CD4-positive, alpha-beta T cell (primary cell): ENCODE measurements around the gene UBE2U. TPM values are rescaled to one million over a fixed set of nuclear protein-coding genes. Genes with fewer than 3 reads are reported as not detected.

Source experiments
- ATAC-seq: fragments of 200-7000 bp; cut with Tn5 transposase; one replicate; pipeline ENCODE4 v1.10.0; 2022; ENCODE audit warnings: mild to moderate bottlenecking; ENCODE audit not compliant: poor library complexity
- CTCF ChIA-PET: fragments of 350-600 bp; sonication (Branson Sonifier 250); formaldehyde crosslinking; loops from one replicate; lab custom pipeline; 2021; ENCODE audit warnings: antibody characterized with exemption, inconsistent platforms; lab: Charles Lee
- POLR2A ChIA-PET: fragments of 350-600 bp; sonication (Branson Sonifier 250); formaldehyde crosslinking; loops from one replicate; lab custom pipeline; 2021; ENCODE audit warnings: antibody characterized with exemption, inconsistent platforms; lab: Charles Lee
- DNase-seq, 14 experiments: peaks; one replicate each; pipeline ENCODE4 v3.0.0-alpha.2; 2013 to 2020; ENCODE audit warnings: mixed read lengths in 2 of 14
- H3K27ac ChIP-seq, 2 donors: one replicate each; pipeline versions ENCODE4 v1.5.1 to v1.7.0; 2013; ENCODE audit warnings: low read length in 2 of 2, low read depth in 1 of 2, mild to moderate bottlenecking in 1 of 2
- H3K27me3 ChIP-seq, 2 experiments: 1 replicate in 1 of 2; 2 replicates in 1 of 2; pipeline versions ENCODE4 v1.6.1 to v1.7.0; 2013; ENCODE audit warnings: low read length in 2 of 2, control low read depth in 1 of 2, mild to moderate bottlenecking in 1 of 2, moderate library complexity in 1 of 2; ENCODE audit not compliant: insufficient read depth in 2 of 2, control insufficient read depth in 1 of 2
- H3K36me3 ChIP-seq: one replicate; pipeline ENCODE4 v1.6.1; 2013; ENCODE audit warnings: low read length, control low read depth; ENCODE audit not compliant: insufficient read depth
- H3K4me1 ChIP-seq: one replicate; pipeline ENCODE4 v1.6.1; 2013; ENCODE audit warnings: low read length, control low read depth; ENCODE audit not compliant: insufficient read depth
- H3K4me3 ChIP-seq: one replicate; pipeline ENCODE4 v1.5.1; 2013; ENCODE audit warnings: mild to moderate bottlenecking, low read length, moderate library complexity
- H3K9me3 ChIP-seq, 2 experiments: 1 replicate in 1 of 2; 2 replicates in 1 of 2; pipeline versions ENCODE4 v1.6.1 to v1.7.0; 2013; ENCODE audit warnings: low read length in 2 of 2, mild to moderate bottlenecking in 2 of 2, control low read depth in 1 of 2, moderate library complexity in 1 of 2; ENCODE audit not compliant: control insufficient read depth in 1 of 2, insufficient read depth in 1 of 2
- H3K27ac Mint-ChIP-seq: one replicate; pipeline ENCODE4 v1.8.0; 2020; ENCODE audit warnings: mixed read lengths
- H3K27me3 Mint-ChIP-seq: one replicate; pipeline ENCODE4 v1.8.0; 2021; ENCODE audit warnings: mixed read lengths
- H3K36me3 Mint-ChIP-seq: one replicate; pipeline ENCODE4 v1.8.0; 2021; ENCODE audit warnings: low read depth, mixed read lengths
- H3K4me1 Mint-ChIP-seq: one replicate; pipeline ENCODE4 v1.8.0; 2021; ENCODE audit warnings: low read depth, mixed read lengths
- H3K4me3 Mint-ChIP-seq: one replicate; pipeline ENCODE4 v1.8.0; 2020; ENCODE audit warnings: mild to moderate bottlenecking, mixed read lengths
- H3K9me3 Mint-ChIP-seq: one replicate; pipeline ENCODE4 v1.8.0; 2020; ENCODE audit warnings: mixed read lengths
- CTCF ChIP-seq: fragments of 200-600 bp; IDR thresholded peaks from one replicate; pipeline ENCODE4 v1.8.0; 2022; ENCODE audit warnings: antibody characterized with exemption, mild to moderate bottlenecking
- intact Hi-C, 2 experiments: fragments of 100-400 bp; cut with DNase I in 1 of 2; cut with micrococcal nuclease in 1 of 2; formaldehyde crosslinking; loops; one replicate each; pipeline versions ENCODE4 v1.15.1 to v1.9.0; 2023 to 2025; cut with DNase I, micrococcal nuclease
- total RNA-seq, 174 experiments: library from RNA in 2 of 174; stranded (reverse) in 2 of 174; gene quantifications; one replicate each; pipeline ENCODE4 v1.2.3 and lab custom pipeline; 2021 to 2026

UBE2U gene
- total RNA-seq, 2 experiments from 2014 or later: not detected

GRCh38 chr1:64199154-64199553 lies 4.3 kb upstream of the UBE2U start:
- no peak for ATAC-seq
- POLR2A ChIA-PET: no interaction called here
- CTCF ChIA-PET: no interaction called here

GRCh38 chr1:64200064-64200463 lies 3.4 kb upstream of the UBE2U start:
- Histone ChIP-seq H3K27me3 (no peaks in the 10 kb centered on the region), H3K4me1 (no peaks in the 10 kb centered on the region), H3K36me3 (no peaks in the 10 kb centered on the region), H3K27ac (no peak overlapping the region), H3K4me3 (no peak overlapping the region), H3K9me3 (no peaks in the 10 kb centered on the region)
- Mint-ChIP-seq H3K27ac (no peak overlapping the region), H3K9me3 (no peaks in the 10 kb centered on the region), H3K4me3 (no peak overlapping the region), H3K27me3 (peaks cover 5% of the 10 kb centered on the region), H3K36me3 (no peaks in the 10 kb centered on the region), H3K4me1 (no peaks in the 10 kb centered on the region)
- DNase-seq (no peak), ATAC-seq (no peak)
- ChIA-PET CTCF (no interaction called here), POLR2A (no interaction called here)
- TF ChIP-seq CTCF: no peak
- intact Hi-C loops: no loop called here

More at GRCh38 chr1:64199154-64199553, 4.3 kb upstream of the UBE2U start:
- Mint-ChIP-seq H3K27ac (no peak overlapping the region), H3K36me3 (no peaks in the 10 kb centered on the region), H3K4me1 (no peaks in the 10 kb centered on the region), H3K4me3 (no peak overlapping the region), H3K27me3 (peaks cover 5% of the 10 kb centered on the region), H3K9me3 (no peaks in the 10 kb centered on the region)
- H3K27ac ChIP-seq: no peak overlapping the region
- no peaks in the 10 kb centered on the region for H3K36me3 ChIP-seq
- no peak for TF ChIP-seq CTCF
- no peak overlapping the region for H3K4me3 ChIP-seq
- intact Hi-C loops: no loop called here
- H3K9me3 ChIP-seq: no peaks in the 10 kb centered on the region
- no peaks in the 10 kb centered on the region for H3K4me1 ChIP-seq
- DNase-seq: no peak
- H3K27me3 ChIP-seq: no peaks in the 10 kb centered on the region

- POLR2A ChIA-PET: no interaction called here
- no peak overlapping the region for H3K27ac ChIP-seq
- ATAC-seq: no peak
- no peak overlapping the region for H3K4me3 ChIP-seq
- H3K9me3 ChIP-seq: no peaks in the 10 kb centered on the region
- H3K9me3 Mint-ChIP-seq: no peaks in the 10 kb centered on the region
- H3K36me3 ChIP-seq: no peaks in the 10 kb centered on the region
- peaks cover 7% of the 10 kb centered on the region for H3K27me3 Mint-ChIP-seq
- no peak overlapping the region for H3K4me3 Mint-ChIP-seq
- no peak overlapping the region for H3K27ac Mint-ChIP-seq
- CTCF ChIA-PET: no interaction called here
- no peaks in the 10 kb centered on the region for H3K36me3 Mint-ChIP-seq
- H3K4me1 ChIP-seq: no peaks in the 10 kb centered on the region
- no peaks in the 10 kb centered on the region for H3K27me3 ChIP-seq
- intact Hi-C loops: no loop called here
- TF ChIP-seq CTCF: no peak
- DNase-seq: no peak
- H3K4me1 Mint-ChIP-seq: no peaks in the 10 kb centered on the region
Observed at GRCh38 chr1:64209221-64209620, 5.8 kb downstream of the UBE2U start.
